Stimulated activated CD8-positive, alpha-beta memory T cell treated with anti-CD3 and anti-CD28 coated beads, Interleukin-12 subunit alpha, Interleukin-12 subunit beta, amount 100 ng/mL, for 24 hours (primary cell): Measurements from ENCODE around the gene PCP2.

ENCODE experiments used
- DNase-seq: peaks from one replicate; pipeline ENCODE4 v3.0.0-alpha.2; 2020; ENCODE audit errors: extremely low read depth

The PCP2 gene

DNA sequence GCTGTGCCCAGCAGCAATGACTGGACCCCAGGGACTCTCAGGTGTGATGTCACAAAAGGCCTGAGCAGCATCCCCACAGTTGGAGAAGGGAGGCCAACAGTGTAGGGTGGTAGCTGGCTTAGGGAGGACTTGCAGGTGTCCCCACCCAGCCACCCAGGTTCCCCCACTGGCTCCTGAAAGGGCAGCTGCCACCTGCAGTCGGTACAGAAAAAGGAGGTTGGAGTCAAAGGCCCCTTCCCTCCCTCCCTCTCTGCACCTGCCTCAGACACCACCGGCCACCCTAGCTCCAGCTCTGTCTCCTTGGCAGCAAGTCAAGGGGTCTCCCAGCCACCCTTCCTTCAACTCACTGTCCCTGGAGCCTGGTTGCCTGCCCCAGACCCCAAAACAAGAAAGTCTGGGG lies at the start of gene PCP2:
Gene PCP2 (minus strand): TSS at position 22 of the 400 bp plus-strand sequence. CDS start 262 bp downstream, outside the sequence.
- no peak for DNase-seq

DNA sequence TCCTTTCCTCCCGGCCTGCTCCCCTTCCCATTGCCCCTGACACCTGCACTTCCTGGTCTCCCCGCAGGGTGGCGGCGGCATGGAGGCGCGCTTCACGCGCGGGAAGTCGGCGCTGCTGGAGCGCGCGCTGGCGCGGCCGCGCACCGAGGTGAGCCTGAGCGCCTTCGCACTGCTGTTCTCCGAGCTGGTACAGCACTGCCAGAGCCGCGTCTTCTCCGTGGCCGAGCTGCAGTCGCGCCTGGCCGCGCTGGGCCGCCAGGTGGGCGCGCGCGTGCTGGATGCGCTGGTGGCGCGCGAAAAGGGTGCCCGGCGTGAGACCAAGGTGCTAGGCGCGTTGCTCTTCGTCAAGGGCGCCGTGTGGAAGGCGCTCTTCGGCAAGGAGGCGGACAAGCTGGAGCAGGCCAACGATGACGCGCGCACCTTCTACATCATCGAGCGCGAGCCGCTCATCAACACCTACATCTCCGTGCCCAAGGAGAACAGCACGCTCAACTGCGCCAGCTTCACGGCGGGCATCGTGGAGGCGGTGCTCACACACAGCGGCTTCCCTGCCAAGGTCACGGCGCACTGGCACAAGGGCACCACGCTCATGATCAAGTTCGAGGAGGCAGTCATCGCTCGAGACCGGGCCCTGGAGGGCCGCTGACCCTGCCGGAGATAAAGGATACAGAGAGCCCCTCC lies 48.8 kb upstream of the PCP2 start:
- no peak for DNase-seq

DNA sequence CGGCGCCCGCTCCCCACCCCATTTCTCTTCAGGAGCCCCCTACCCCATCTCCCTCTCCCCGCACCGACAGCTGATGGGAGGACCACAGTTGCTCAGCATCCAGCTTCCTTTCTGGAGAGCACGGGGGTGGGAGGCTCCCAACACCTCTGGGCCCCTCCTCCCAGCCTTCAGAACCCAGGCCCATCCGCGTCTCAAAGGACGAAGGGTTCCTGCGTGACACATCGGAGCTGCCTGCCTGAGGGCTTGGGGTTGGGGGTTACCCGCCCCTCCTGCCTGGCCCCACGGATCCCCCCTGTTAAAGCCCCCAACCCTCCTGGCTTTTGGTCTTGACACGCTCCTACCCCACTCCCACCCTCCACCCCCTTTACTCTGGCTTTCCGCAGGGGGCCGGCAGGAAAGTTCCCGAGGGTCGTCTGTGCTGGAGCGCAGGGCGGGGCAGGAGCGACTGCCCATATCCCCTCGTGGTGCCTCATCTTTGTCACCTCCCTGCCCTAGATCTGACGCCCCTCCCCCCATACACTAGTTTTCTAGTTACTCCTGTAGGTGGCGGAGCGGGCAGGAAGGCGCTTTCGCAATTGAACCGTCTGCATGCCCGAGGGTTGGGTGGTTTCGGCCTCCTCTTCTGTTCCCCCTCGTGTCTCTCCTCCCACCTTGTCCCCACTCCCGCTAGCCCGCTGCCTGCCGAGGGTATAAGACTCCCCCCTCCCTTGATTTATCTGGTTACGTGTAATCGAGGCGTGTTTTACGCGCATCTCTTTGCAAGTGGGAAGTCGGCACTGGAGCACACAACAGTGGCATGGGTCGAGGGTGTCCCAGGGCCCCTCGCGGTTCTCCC lies 48.0 kb upstream of the PCP2 start:
- DNase-seq = peak; percentile 71

DNA sequence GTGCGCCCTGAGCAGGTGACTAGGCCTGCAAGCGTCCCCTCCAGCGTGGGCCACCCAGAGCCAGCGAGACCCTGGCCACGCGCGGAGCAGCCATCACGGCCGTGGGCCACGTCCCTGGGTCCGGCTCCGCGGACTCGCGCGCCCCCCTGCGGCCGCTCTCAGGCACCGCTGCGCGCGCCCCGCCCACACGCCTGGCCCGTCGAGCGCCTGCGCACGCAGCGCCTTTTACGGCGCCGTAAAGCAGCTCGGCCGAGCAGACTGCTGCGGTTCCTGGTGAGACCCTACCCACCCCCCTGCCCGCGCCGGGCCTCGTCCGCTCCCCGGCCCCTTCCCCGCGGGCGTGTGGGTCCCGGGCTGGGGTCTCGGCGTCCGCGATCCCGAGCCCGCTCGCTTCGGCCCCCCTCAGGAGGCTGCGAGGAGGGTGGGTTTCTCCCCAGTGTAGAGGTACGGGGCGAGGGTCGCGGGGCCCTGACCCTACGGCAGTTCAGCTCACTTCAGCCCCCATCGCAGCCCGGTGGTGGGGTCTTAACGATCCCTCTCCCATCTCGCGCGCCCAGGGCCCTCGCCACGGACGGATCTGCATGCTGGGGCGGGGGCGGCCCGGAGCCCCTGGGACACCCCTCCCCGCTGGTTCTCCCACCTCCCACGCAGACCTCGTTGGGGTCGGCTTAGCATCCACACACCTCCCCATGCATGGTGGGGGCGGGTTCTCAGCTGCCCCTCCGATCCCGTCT lies 47.3 kb upstream of the PCP2 start, which contains the start of gene TRAPPC5:
Gene TRAPPC5 (plus strand): TSS at position 228 of the 734 bp plus-strand sequence. CDS start 1,421 bp downstream, outside the sequence.
- DNase-seq = peak; percentile 60

DNA sequence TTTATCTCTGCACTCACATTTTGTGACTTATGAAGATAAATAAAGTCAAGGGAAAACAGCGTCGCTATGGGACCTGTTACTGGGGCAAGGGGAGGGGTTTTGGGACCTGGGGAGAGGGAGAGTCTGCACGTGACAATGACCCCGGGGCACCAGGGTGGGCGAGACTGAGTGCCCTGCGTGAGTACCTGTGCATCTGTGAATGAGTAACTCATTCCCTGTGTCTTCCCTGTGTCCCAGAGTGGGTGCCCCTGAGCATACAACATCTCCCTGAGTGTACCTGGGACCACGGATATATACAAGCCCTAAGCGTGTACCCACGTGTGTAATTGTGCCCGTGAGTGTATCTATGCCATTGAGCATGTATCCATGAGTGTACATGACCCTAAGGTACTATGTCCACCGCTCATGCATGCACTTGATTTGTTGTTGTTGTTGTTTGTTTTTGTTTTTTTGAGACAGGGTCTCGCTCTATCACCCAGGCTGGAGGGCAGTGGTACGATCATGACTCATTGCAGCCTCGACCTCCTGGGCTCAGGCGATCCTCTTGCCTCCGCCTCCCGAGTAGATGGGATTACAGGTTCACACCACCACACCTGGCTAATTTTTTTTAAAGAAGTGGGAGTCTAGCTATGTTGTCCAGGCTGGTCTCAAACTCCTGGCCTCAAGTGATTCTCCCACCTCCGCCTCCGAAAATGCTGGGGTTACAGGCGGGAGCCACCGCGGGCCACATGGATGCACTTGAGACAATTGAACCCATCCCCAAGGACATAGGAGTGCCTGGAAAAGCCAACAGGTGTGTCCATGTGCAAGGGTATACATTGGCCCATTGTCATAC lies 46.5 kb upstream of the PCP2 start:
- no peak for DNase-seq

GRCh38 chr19:7678971-7679751 lies 45.6 kb upstream of the PCP2 start:
- DNase-seq = no peak

DNA sequence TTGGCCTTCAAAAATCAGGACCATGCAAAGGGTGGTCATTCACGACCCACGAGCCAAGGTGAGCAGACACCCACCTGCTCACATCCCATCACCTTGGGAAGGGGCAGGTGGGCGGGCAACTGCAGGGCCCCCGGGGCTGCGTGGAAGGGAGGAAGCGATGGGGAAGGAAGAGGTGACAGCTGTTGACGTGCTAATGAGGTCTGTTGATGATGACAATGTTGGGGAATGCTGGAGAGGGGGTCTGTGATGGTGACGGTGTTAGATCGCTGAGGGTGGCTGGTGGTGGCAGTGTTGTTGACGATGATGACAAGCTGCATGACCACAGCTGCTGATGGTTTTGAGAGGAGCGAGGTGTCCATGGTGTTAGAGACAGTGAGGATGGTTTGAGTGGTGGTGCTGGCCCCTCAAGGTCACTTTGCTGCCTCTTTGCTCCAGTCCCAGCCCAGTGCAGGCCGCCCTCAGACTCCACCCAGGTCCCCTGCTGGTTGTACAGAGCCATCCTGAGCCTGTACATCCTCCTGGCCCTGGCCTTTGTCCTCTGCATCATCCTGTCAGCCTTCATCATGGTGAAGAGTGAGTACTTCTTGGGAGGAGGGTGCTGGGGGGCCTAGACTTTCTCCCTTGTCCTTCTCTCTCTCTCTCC lies 44.3 kb upstream of the PCP2 start:
- DNase-seq = no peak

GRCh38 chr19:7676854-7677253 lies 43.3 kb upstream of the PCP2 start, which contains the start of gene MCEMP1:
TSS of gene MCEMP1 (plus strand) at chr19:7677090. CDS start at chr19:7677121, 31 bp downstream.
- no peak for DNase-seq

GRCh38 chr19:7676376-7676775 lies 42.9 kb upstream of the PCP2 start:
- DNase-seq = no peak

DNA sequence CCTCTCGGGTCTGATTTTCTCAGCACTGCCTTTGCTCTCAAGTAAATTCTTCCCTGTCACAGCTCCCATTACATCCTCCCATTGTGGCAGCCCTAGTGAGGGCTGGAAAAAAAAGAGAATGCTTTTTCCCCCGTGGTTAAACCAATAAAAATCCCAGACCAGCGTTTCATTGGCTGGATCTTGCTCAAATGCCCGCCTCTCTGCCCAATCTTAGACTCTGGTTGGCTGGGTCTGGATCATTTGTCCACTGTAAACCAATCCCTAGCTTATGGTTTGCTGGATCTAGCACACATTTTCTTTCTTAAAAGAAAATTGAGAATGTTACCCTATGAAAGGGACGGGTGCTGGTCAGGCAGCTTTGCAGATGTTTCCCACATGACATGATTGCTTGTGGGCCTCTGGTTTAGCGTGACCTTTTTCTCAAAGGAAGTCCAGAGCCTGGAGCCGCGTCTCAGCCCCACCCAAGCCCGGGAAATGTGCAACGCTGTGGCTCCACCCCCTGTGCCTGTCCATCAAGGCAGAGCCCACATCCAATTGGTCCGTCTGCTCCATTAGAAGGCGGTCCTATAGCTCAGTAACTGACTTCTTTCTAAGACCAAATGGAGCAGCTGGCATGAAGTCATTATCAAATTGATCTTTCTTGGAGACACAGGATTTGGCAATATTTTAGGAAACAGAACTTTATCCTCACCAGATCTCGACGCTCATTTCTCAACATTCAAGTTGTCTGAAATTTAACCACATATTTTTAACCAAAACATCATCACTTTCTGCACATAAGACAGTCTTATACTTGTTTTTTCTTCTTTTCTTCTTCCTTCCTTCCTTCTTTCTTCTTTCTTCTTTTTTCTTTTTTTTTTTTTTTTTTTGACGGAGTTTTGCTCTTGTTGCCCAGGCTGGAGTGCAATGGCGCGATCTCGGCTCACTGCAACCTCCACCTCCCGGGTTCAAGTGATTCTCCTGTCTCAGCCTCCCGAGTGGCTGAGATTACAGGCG lies 40.8 kb upstream of the PCP2 start:
- DNase-seq = no peak

- no peak for DNase-seq
Observed at GRCh38 chr19:7672522-7672921, 39.0 kb upstream of the PCP2 start.

DNA sequence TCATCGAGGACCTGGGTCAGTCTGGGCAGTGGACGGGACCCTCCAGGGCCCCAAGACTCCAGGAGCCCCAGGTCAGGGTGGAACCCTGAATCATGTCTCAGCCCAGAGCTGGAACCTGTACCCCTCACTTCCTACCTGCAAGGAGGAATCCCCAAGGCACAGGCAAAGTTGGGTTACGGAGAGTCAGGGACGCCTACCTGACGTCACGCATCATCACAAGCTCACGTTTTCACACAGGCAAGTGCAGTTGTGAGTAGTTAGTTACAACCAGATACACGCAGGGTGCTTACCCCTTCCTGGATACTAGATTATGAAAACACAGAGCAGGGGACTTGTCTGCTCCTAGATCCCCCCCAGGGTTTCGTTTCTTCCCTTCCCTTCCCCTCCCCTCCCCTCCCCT lies 37.3 kb upstream of the PCP2 start:
- DNase-seq = no peak

- no peak for DNase-seq
Observed at GRCh38 chr19:7670150-7670783, 36.7 kb upstream of the PCP2 start.

DNA sequence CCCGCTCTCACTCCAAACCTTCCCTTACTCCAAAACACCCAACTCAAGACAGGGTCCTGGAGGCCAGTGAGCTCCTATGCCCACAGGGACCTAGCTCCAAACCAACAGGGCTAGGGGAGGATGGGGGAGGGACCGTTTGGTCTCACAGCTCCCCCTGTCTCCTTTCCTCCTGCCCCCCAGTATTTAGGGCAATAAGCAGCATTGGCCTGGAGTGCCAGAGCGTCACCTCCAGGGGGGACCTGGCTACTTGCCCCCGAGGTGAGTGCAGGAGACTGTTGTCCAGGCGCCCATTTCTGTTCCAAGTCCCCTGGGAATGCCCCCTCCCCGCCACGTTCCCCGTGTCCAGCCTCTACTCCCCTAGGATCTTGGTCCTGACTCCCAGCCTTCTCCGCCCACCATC lies 36.1 kb upstream of the PCP2 start:
- DNase-seq = no peak

DNA sequence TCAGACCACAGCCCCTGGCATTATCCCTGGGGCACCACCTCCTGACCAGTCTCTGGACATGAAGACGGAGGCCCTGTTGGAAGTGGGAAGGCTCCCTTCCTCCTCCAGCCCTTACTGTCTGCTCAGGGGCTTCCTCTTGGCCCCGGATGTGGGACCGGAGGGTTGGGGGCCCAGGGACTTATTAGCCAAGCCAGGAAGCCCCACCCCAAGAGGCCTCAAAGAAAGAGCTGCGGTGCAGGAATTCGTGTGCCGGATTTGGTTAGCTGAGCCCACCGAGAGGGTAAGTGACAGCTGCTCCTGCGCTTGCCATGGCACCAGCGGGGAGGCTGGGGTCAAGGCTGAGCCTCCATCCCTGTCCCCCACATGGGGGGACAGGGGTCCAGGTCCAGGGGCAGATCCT lies 35.3 kb upstream of the PCP2 start, which contains the start of gene RETN:
Gene RETN (plus strand): TSS at position 208 of the 400 bp plus-strand sequence. CDS start 278 bp downstream, outside the sequence.
- DNase-seq = no peak

DNA sequence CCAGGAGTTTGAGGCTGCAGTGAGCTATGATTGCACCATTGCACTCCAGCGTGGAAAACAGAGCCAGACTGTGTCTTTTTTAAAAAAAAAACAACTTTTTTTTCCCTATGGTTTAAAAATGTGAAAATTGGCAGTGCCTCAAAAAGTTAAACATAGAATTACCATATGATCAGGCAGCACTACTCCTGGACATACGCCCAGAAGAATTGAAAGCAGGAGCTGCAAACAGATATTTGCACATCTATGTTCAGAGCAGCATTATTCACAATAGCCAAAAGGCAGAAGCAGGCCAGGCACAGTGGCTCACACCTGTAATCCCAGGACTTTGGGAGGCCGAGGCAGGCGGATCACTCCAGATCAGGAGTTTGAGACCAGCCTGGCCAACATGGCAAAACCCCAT lies 31.6 kb upstream of the PCP2 start:
- DNase-seq = no peak

- DNase-seq = no peak
Observed at GRCh38 chr19:7663706-7664105, 30.2 kb upstream of the PCP2 start.

- DNase-seq = no peak
Observed at GRCh38 chr19:7662657-7663056, 29.1 kb upstream of the PCP2 start.
